SU-DHL-6 (cell line): ENCODE data around the gene IP6K3.

Source experiments
- CTCF ChIP-seq: fragments of 200-600 bp; sonication (generic); IDR thresholded peaks from one replicate; pipeline ENCODE4 v1.5.1; 2017; ENCODE audit warnings: antibody characterized with exemption, mild to moderate bottlenecking, low read length, moderate library complexity; ENCODE audit not compliant: insufficient read depth, poor library complexity, severe bottlenecking
- EZH2phosphoT487 ChIP-seq: fragments of 200-600 bp; sonication (generic), shearing (Covaris generic); conservative IDR thresholded peaks from 2 replicates; pipeline ENCODE4 v1.6.1; 2018; ENCODE audit warnings: mild to moderate bottlenecking, antibody characterized with exemption, low read length, moderate library complexity, mixed read lengths

DNA sequence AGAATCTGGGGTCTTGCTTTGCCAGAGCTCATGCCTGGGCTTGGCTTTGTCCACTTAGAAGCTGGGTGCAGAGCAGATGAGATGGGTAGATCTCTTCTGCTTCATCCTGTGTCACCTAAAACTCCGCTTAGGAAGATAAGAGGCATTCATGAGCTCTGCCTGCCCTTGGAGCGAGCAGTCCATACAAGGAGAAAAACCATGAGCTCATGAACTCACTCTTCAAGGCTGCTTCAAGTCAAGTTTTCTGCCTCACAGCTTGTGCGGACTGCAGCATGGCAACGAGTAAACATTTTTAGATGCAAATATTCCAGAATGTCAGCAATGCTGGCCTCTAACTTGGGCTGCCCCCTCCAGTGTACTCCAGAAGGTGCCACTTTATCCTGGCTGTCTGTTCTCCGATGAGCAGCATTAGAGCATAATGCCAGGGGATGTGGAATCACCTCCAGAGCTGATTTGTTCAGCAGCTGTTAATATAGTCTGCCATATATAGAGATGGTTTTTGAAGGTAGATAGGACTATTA lies 24.5 kb downstream of the IP6K3 start:
- TF ChIP-seq CTCF (no peak), EZH2phosphoT487 (no peak)
